Liver (tissue), 9 donors: ENCODE data around the gene SLC22A8. TPM values are rescaled to one million over a fixed set of nuclear protein-coding genes. Genes with fewer than 3 reads are reported as not detected.

ENCODE experiments used
- DNase-seq: peaks from one replicate; pipeline ENCODE4 v3.0.0-alpha.2; 2017; ENCODE audit warnings: low spot score
- H3K27ac ChIP-seq, 2 donors: one replicate each; pipeline ENCODE4 v1.7.0; 2013; ENCODE audit warnings: inconsistent platforms in 2 of 2, low read length in 2 of 2, control low read depth in 1 of 2, low read depth in 1 of 2, mild to moderate bottlenecking in 1 of 2
- H3K27me3 ChIP-seq, 4 donors: one replicate each; pipeline versions ENCODE4 v1.6.1 to v1.7.0; 2013; ENCODE audit warnings: low read length in 3 of 4, inconsistent platforms in 1 of 4, mild to moderate bottlenecking in 1 of 4, moderate library complexity in 1 of 4; ENCODE audit not compliant: control insufficient read depth in 4 of 4, insufficient read depth in 4 of 4
- H3K36me3 ChIP-seq, 4 donors: one replicate each; pipeline versions ENCODE4 v1.6.1 to v1.7.0; 2013; ENCODE audit warnings: low read length in 3 of 4, mild to moderate bottlenecking in 3 of 4, low read depth in 1 of 4, moderate library complexity in 1 of 4; ENCODE audit not compliant: control insufficient read depth in 4 of 4, insufficient read depth in 3 of 4
- H3K4me1 ChIP-seq, 4 donors: one replicate each; pipeline versions ENCODE4 v1.6.1 to v1.7.0; 2013; ENCODE audit warnings: low read length in 3 of 4, mild to moderate bottlenecking in 3 of 4, moderate library complexity in 1 of 4; ENCODE audit not compliant: control insufficient read depth in 4 of 4, insufficient read depth in 4 of 4
- H3K4me3 ChIP-seq, 3 donors: one replicate each; pipeline versions ENCODE4 v1.6.1 to v1.7.0; 2013; ENCODE audit warnings: low read length in 3 of 3, control low read depth in 1 of 3, low read depth in 1 of 3, mild to moderate bottlenecking in 1 of 3
- H3K9ac ChIP-seq, 2 donors: one replicate each; pipeline ENCODE4 v1.7.0; 2013; ENCODE audit warnings: low read length in 2 of 2, mild to moderate bottlenecking in 2 of 2, moderate library complexity in 2 of 2, control low read depth in 1 of 2, low read depth in 1 of 2
- H3K9me3 ChIP-seq, 4 donors: one replicate each; pipeline versions ENCODE4 v1.6.1 to v1.7.0; 2013; ENCODE audit warnings: low read length in 3 of 4; ENCODE audit not compliant: control insufficient read depth in 4 of 4
- EGR1 ChIP-seq, 2 donors: IDR thresholded peaks; 2 replicates each; pipeline ENCODE4 v1.6.1; 2016 to 2018; ENCODE audit warnings: antibody characterized with exemption in 2 of 2, low read depth in 2 of 2
- FOXA1 ChIP-seq: IDR thresholded peaks from 2 replicates; pipeline ENCODE4 v1.6.1; 2016; ENCODE audit warnings: antibody characterized with exemption
- FOXA2 ChIP-seq: IDR thresholded peaks from 2 replicates; pipeline ENCODE4 v1.6.1; 2016; ENCODE audit warnings: antibody characterized with exemption
- GABPA ChIP-seq, 2 donors: IDR thresholded peaks in 1 of 2; conservative IDR thresholded peaks in 1 of 2; 2 replicates each; pipeline ENCODE4 v1.6.1; 2016; ENCODE audit warnings: antibody characterized with exemption in 2 of 2, mild to moderate bottlenecking in 1 of 2, moderate library complexity in 1 of 2
- HNF4A ChIP-seq, 2 donors: conservative IDR thresholded peaks; 2 replicates each; pipeline ENCODE4 v1.6.1; 2016; ENCODE audit warnings: antibody characterized with exemption in 2 of 2, mild to moderate bottlenecking in 2 of 2
- HNF4G ChIP-seq: IDR thresholded peaks from 2 replicates; pipeline ENCODE4 v1.6.1; 2016; ENCODE audit warnings: antibody characterized with exemption
- JUND ChIP-seq, 2 donors: IDR thresholded peaks; 2 replicates each; pipeline ENCODE4 v1.6.1; 2016; ENCODE audit warnings: antibody characterized with exemption in 2 of 2
- RAD21 ChIP-seq, 2 donors: IDR thresholded peaks; 2 replicates each; pipeline ENCODE4 v1.6.1; 2016; ENCODE audit warnings: antibody characterized with exemption in 2 of 2, mild to moderate bottlenecking in 2 of 2
- SP1 ChIP-seq: IDR thresholded peaks from 2 replicates; pipeline ENCODE4 v1.6.1; 2018; ENCODE audit warnings: antibody characterized with exemption, mild to moderate bottlenecking
- TAF1 ChIP-seq: conservative IDR thresholded peaks from 2 replicates; pipeline ENCODE4 v1.6.1; 2016; ENCODE audit warnings: antibody characterized with exemption, mild to moderate bottlenecking
- YY1 ChIP-seq: IDR thresholded peaks from 2 replicates; pipeline ENCODE4 v1.6.1; 2016; ENCODE audit warnings: antibody characterized with exemption, mild to moderate bottlenecking
- WGBS: extraction: QIAGEN DNeasy Blood & Tissue Kit; methylation state at CpG from one replicate; pipeline ENCODE4 v1.1.7; 2013; 5-methylcytosine and 5-hydroxymethylcytosine counted together
- polyA plus RNA-seq, 2 donors: library from polyadenylated mRNA; stranded (reverse) in 1 of 2; unstranded in 1 of 2; fragments of 200-250 nt in 1 of 2; fragments of >200 nt in 1 of 2; fragmentation: Nextera tagmentation in 1 of 2; extraction: Ambion mirVana in 1 of 2; gene quantifications; one replicate each; pipeline versions ENCODE4 v1.2.1 to v1.2.3, GENCODE V29; 2013 to 2015
- total RNA-seq, 2 donors: library from RNA; depleted of rRNA; stranded (reverse); fragments of >200 nt; gene quantifications; one replicate each; pipeline ENCODE4 v1.2.3, GENCODE V29; 2014
- TF ChIP-seq, protein P1 (sequence below): fragments of 150-350 bp; IDR thresholded peaks from 2 replicates; pipeline ENCODE4 v1.5.1; 2017; ENCODE audit warnings: improper control_type of control experiment, low read depth, low read length; ENCODE audit not compliant: missing input control
- TF ChIP-seq, protein P2 (sequence below): IDR thresholded peaks from 2 replicates; pipeline ENCODE4 v1.6.1; 2016; ENCODE audit warnings: antibody characterized with exemption
- TF ChIP-seq, protein P3 (sequence below): IDR thresholded peaks from 2 replicates; pipeline ENCODE4 v1.6.1; 2016; ENCODE audit warnings: antibody characterized with exemption, mild to moderate bottlenecking
- donor health status: healthy.
- donor health status: healthy.
- donor health status: healthy.
- donor health status: healthy.
- donor health status: healthy.

Gene SLC22A8
- total and polyA plus RNA-seq, 4 donors = not detected

DNA sequence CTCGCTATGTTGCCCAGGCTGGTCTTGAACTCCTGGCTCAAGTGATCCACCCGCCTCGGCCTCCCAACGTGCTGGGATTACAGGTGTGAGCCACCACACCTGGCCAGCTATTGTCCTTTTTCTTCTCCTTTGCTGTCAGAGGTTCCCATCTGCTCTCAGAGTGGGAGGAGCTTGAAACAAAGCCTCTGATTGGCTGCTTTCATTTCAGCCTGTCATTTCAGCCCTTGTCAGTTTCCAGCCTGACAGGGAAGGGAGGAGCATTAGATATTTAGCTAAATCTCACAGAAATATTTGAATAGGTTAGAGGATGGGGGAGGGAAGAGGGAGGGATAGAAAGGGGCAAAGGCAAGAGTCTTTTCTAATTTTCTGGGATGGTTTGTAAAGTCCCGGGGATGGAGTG, 39.5 kb downstream of the SLC22A8 start (continued):
- TF ChIP-seq EGR1 (IDR thresholded peaks at IDR 0.05; ENCODE audit: low read depth in 2 of 2) (no peak), FOXA2 (no peak)

DNA sequence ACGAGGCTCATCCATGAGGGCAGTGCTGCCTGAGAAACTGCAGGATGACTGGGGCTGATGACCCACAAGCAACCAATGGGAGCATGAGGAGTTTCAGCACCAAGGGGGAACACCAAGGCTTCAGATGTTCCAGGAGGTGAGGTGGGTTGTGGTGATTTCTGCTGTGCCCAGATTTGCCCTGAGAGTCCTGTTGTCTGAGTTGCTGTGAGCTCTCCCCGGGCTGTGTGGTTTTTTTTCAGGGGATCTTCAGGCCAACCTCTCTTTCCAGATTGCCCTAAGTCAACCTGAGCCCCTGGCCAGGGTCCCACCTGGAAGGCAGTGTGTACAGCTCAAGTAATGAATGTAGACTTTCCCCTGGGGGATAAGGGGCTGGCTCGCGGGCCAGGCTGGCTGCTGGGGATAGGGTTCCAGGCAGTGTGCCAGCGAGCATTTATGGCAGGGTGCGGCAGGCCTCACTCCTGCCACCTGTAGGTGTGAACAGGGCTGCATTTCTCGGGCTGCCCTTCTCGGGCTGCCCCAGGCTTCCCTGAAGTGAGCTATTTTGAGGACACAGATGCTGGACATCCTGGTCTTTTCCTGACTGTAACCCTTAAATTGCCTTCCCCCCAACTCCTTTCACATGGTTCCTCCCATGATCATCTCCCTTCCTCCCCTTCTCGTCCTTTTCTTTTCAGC, 40.7 kb downstream of the SLC22A8 start:
- H3K27me3 ChIP-seq = no peaks in the 10 kb centered on the region
- peak in 1 of 2 donors; percentile 22 for TF ChIP-seq RAD21 (IDR thresholded peaks at IDR 0.05)
- TF ChIP-seq, protein P1, sequence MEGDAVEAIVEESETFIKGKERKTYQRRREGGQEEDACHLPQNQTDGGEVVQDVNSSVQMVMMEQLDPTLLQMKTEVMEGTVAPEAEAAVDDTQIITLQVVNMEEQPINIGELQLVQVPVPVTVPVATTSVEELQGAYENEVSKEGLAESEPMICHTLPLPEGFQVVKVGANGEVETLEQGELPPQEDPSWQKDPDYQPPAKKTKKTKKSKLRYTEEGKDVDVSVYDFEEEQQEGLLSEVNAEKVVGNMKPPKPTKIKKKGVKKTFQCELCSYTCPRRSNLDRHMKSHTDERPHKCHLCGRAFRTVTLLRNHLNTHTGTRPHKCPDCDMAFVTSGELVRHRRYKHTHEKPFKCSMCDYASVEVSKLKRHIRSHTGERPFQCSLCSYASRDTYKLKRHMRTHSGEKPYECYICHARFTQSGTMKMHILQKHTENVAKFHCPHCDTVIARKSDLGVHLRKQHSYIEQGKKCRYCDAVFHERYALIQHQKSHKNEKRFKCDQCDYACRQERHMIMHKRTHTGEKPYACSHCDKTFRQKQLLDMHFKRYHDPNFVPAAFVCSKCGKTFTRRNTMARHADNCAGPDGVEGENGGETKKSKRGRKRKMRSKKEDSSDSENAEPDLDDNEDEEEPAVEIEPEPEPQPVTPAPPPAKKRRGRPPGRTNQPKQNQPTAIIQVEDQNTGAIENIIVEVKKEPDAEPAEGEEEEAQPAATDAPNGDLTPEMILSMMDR = peak; percentile 5
- TF ChIP-seq, protein P2, sequence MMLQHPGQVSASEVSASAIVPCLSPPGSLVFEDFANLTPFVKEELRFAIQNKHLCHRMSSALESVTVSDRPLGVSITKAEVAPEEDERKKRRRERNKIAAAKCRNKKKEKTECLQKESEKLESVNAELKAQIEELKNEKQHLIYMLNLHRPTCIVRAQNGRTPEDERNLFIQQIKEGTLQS = no peak

DNA sequence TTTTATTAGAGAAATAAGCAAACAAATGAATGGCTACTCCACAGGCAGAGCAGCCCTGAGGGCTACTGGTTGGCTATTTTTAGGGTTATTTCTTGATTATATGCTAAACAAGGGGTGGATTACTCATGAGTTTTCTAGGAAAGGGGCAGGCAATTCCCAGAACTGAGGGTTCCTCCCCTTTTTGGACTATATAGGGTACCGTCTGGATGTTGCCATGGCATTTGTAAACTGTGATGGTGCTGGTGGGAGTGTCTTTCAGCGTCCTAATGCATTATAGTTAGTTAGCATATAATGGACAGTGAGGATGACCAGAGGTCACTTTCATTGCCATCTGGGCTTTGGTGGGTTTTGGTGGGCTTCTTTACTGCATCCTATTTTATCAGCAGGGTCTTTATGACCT, 50.1 kb downstream of the SLC22A8 start:
- 62% methylated on average over 2 of the region's 2 CpGs for WGBS
- no peak for DNase-seq
- Histone ChIP-seq H3K27me3 (peaks cover 0 to 4% (median 0%) of the 10 kb centered on the region in 4 donors), H3K9ac (no peak overlapping the region), H3K4me3 (no peak overlapping the region), H3K36me3 (no peaks in the 10 kb centered on the region), H3K27ac (no peak overlapping the region), H3K9me3 (no peaks in the 10 kb centered on the region), H3K4me1 (no peaks in the 10 kb centered on the region)
- no peak for TF ChIP-seq HNF4G
- TF ChIP-seq GABPA (IDR thresholded peaks at IDR 0.05 in 1 of 2, conservative IDR thresholded peaks at IDR 0.05 in 1 of 2) = no peak
- TF ChIP-seq, protein P2 = no peak
- no peak for TF ChIP-seq RAD21 (IDR thresholded peaks at IDR 0.05)
- TF ChIP-seq, protein P3, sequence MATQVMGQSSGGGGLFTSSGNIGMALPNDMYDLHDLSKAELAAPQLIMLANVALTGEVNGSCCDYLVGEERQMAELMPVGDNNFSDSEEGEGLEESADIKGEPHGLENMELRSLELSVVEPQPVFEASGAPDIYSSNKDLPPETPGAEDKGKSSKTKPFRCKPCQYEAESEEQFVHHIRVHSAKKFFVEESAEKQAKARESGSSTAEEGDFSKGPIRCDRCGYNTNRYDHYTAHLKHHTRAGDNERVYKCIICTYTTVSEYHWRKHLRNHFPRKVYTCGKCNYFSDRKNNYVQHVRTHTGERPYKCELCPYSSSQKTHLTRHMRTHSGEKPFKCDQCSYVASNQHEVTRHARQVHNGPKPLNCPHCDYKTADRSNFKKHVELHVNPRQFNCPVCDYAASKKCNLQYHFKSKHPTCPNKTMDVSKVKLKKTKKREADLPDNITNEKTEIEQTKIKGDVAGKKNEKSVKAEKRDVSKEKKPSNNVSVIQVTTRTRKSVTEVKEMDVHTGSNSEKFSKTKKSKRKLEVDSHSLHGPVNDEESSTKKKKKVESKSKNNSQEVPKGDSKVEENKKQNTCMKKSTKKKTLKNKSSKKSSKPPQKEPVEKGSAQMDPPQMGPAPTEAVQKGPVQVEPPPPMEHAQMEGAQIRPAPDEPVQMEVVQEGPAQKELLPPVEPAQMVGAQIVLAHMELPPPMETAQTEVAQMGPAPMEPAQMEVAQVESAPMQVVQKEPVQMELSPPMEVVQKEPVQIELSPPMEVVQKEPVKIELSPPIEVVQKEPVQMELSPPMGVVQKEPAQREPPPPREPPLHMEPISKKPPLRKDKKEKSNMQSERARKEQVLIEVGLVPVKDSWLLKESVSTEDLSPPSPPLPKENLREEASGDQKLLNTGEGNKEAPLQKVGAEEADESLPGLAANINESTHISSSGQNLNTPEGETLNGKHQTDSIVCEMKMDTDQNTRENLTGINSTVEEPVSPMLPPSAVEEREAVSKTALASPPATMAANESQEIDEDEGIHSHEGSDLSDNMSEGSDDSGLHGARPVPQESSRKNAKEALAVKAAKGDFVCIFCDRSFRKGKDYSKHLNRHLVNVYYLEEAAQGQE = no peak
- no peak for TF ChIP-seq JUND (IDR thresholded peaks at IDR 0.05)
- no peak for TF ChIP-seq YY1
- no peak for TF ChIP-seq HNF4A (conservative IDR thresholded peaks at IDR 0.05)
- TF ChIP-seq FOXA1 = no peak
- no peak for TF ChIP-seq EGR1 (IDR thresholded peaks at IDR 0.05; ENCODE audit: low read depth in 2 of 2)
- TF ChIP-seq TAF1 = no peak
- no peak for TF ChIP-seq SP1
- TF ChIP-seq FOXA2 = no peak

More for the DNA sequence above, 40.7 kb downstream of the SLC22A8 start:
- H3K9ac ChIP-seq = no peak overlapping the region
- H3K4me1 ChIP-seq = no peaks in the 10 kb centered on the region
- H3K27ac ChIP-seq = no peak overlapping the region
- 37% methylated on average over 9 of the region's 9 CpGs for WGBS
- H3K36me3 ChIP-seq = no peaks in the 10 kb centered on the region
- peak; percentile 42 for DNase-seq
- no peak overlapping the region for H3K4me3 ChIP-seq
- no peaks in the 10 kb centered on the region for H3K9me3 ChIP-seq
